Activated effector memory CD4-positive, alpha-beta T cell treated with Interleukin-2 at 50 U/mL for 16 hours (primary cell): ENCODE results near the gene TYK2.

Source experiments
- DNase-seq: peaks from one replicate; pipeline ENCODE4 v3.0.0-alpha.2; 2020

TYK2 gene

GRCh38 chr19:10305139-10305806, 75.1 kb downstream of the TYK2 start:
- DNase-seq: no peak
